Measurements from ENCODE around the gene GDF7. TPM values are rescaled to one million over a fixed set of nuclear protein-coding genes. Genes with fewer than 3 reads are reported as not detected.

The GDF7 gene
- total and polyA plus RNA-seq, 8 donors, result 0.15 to 0.42 (median 0.30) TPM

DNA sequence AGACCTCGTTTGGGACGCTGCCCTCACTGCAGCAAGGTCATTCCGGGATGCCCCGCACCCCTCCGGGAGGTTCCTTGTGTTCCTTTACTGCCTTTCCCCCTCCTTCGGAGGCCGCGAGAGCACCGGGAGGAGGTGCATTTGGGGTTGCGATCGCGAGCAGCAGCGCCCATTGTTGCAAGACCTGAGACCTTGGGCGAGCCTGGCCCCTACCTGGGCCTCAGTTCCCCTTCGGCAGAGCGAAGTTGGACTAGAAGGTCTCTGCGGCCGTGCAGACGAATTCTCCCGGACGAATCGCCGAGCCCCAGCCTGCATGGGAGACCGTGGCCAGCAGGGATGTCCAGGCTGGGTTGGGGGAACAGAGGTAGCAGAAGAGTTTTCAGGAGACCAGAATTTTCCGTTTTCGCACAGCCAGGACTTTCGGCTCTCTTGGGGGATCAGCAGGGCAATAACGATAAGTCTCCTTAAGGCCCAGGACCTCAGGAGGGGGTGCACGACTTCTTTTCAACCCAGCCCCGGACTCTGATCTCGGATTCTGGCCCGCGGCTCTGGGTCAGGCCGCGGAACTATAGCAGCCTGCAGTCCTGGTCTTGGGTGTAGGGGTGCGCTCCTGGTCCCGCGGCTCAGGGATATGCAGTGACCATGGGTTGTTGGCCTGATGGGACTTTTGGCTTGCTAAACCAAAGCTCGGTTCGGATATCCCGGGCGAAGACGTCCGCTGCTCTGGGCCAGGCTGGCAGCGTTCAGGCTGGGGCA, 2.8 kb downstream of the GDF7 start:
- TF ChIP-seq, protein P1, sequence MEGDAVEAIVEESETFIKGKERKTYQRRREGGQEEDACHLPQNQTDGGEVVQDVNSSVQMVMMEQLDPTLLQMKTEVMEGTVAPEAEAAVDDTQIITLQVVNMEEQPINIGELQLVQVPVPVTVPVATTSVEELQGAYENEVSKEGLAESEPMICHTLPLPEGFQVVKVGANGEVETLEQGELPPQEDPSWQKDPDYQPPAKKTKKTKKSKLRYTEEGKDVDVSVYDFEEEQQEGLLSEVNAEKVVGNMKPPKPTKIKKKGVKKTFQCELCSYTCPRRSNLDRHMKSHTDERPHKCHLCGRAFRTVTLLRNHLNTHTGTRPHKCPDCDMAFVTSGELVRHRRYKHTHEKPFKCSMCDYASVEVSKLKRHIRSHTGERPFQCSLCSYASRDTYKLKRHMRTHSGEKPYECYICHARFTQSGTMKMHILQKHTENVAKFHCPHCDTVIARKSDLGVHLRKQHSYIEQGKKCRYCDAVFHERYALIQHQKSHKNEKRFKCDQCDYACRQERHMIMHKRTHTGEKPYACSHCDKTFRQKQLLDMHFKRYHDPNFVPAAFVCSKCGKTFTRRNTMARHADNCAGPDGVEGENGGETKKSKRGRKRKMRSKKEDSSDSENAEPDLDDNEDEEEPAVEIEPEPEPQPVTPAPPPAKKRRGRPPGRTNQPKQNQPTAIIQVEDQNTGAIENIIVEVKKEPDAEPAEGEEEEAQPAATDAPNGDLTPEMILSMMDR (IDR thresholded peaks at IDR 0.05), result no peak
- no peaks in the 10 kb centered on the region for H3K9me3 ChIP-seq
- H3K36me3 ChIP-seq, result no peaks in the 10 kb centered on the region
- H3K27ac ChIP-seq, result no peak overlapping the region
- H3K4me3 ChIP-seq, result no peak overlapping the region
- peaks cover 6 to 47% of the 10 kb centered on the region in 2 donors for H3K4me1 ChIP-seq
- H3K27me3 ChIP-seq, result peaks cover 90 to 99% of the 10 kb centered on the region in 2 donors
- ATAC-seq (no peak), DNase-seq (peak in 1 of 4 donors; percentile 47)
- intact Hi-C loops (cut with DNase I), result loop anchor here in 1 of 2 donors (10.0 kb wide), 1 partner anchor 455 kb away; the partner anchor contains the start of gene TDRD15

DNA sequence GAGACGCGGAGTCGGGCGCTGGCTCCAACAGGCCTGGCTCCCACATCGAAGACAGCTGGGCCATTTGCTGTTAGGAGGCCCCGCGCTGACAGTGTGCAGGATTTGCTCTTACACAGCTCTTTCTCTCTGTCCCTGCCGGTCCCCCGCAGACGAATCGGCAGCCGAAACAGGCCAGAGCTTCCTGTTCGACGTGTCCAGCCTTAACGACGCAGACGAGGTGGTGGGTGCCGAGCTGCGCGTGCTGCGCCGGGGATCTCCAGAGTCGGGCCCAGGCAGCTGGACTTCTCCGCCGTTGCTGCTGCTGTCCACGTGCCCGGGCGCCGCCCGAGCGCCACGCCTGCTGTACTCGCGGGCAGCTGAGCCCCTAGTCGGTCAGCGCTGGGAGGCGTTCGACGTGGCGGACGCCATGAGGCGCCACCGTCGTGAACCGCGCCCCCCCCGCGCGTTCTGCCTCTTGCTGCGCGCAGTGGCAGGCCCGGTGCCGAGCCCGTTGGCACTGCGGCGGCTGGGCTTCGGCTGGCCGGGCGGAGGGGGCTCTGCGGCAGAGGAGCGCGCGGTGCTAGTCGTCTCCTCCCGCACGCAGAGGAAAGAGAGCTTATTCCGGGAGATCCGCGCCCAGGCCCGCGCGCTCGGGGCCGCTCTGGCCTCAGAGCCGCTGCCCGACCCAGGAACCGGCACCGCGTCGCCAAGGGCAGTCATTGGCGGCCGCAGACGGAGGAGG, 3.5 kb downstream of the GDF7 start:
- peak in 1 of 4 donors; percentile 57 for DNase-seq
- Histone ChIP-seq H3K4me1 (peaks cover 6 to 43% of the 10 kb centered on the region in 2 donors), H3K4me3 (no peak overlapping the region), H3K27ac (no peak overlapping the region), H3K9me3 (no peaks in the 10 kb centered on the region), H3K36me3 (no peaks in the 10 kb centered on the region), H3K27me3 (peaks cover 82 to 99% of the 10 kb centered on the region in 2 donors)
- TF ChIP-seq, protein P1 (IDR thresholded peaks at IDR 0.05), result no peak
- ATAC-seq, result no peak
- intact Hi-C loops (cut with DNase I), result no loop called here

DNA sequence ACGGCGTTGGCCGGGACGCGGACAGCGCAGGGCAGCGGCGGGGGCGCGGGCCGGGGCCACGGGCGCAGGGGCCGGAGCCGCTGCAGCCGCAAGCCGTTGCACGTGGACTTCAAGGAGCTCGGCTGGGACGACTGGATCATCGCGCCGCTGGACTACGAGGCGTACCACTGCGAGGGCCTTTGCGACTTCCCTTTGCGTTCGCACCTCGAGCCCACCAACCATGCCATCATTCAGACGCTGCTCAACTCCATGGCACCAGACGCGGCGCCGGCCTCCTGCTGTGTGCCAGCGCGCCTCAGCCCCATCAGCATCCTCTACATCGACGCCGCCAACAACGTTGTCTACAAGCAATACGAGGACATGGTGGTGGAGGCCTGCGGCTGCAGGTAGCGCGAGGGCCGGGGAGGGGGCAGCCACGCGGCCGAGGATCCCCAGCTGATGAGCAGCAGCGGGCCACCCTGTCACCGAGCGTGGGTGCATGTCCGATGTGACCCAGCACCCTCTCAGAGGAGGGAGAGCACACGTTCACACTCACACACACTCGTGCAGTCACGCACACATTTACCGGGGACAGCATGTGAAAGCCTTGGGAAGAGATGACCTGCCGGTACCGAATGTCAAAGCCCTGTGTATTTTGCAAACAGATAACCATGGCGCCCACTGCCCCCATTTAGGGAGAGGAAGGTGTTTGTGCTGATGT, 4.2 kb downstream of the GDF7 start:
- no peak overlapping the region for H3K4me3 ChIP-seq

DNA sequence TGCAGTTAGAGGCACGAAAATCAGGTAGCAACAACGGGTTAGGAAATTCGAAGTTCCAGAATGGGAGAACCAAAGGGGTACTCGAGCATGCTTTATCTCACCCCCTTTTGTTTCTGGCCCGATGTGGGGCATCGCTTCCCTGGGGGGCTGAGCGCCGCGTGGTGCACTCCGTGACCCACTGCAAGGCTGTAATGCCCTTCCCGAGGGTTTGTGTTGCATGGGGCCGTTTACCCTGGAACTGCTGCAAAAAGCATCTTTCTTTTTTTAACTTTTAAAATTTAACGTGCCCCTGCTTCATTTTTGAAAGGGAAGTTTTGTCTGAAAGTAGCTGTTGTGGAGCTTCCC, 4.8 kb downstream of the GDF7 start:
- Histone ChIP-seq H3K4me3 (no peak overlapping the region), H3K27me3 (peaks cover 70 to 91% of the 10 kb centered on the region in 2 donors), H3K27ac (no peak overlapping the region), H3K36me3 (no peaks in the 10 kb centered on the region), H3K9me3 (no peaks in the 10 kb centered on the region), H3K4me1 (peaks cover 0 to 31% of the 10 kb centered on the region in 2 donors)
- TF ChIP-seq, protein P1 (IDR thresholded peaks at IDR 0.05), result no peak
- DNase-seq (no peak), ATAC-seq (no peak)
- intact Hi-C loops (cut with DNase I), result no loop called here

More for the DNA sequence above, 4.2 kb downstream of the GDF7 start:
- DNase-seq, result peak in 1 of 4 donors; percentile 76
- TF ChIP-seq, protein P1 (IDR thresholded peaks at IDR 0.05), result no peak
- Histone ChIP-seq H3K27me3 (peaks cover 75 to 97% of the 10 kb centered on the region in 2 donors), H3K27ac (no peak overlapping the region), H3K4me1 (peaks cover 2 to 36% of the 10 kb centered on the region in 2 donors), H3K36me3 (no peaks in the 10 kb centered on the region), H3K9me3 (no peaks in the 10 kb centered on the region)
- intact Hi-C loops (cut with DNase I), result no loop called here
- ATAC-seq, result no peak

Data from left lung (tissue), 10 donors.